Trophoblast cell (in vitro differentiated cells and primary cell): ENCODE data around the gene HOXC5.

Experiments
- DNase-seq, 2 donors: peaks; one replicate each; pipeline ENCODE4 v3.0.0-alpha.2; 2016
- H2AFZ ChIP-seq: 2 replicates; pipeline ENCODE4 v1.6.1; 2013; ENCODE audit warnings: low read length, moderate library complexity, mild to moderate bottlenecking; ENCODE audit not compliant: insufficient read depth, poor library complexity
- H2AK5ac ChIP-seq: 2 replicates; pipeline ENCODE4 v1.6.1; 2013; ENCODE audit warnings: mild to moderate bottlenecking, low read length
- H2BK120ac ChIP-seq: 2 replicates; pipeline ENCODE4 v1.6.1; 2013; ENCODE audit warnings: low read length, mild to moderate bottlenecking, moderate library complexity; ENCODE audit not compliant: insufficient read depth, poor library complexity
- H2BK12ac ChIP-seq: 2 replicates; pipeline ENCODE4 v1.6.1; 2013; ENCODE audit warnings: mild to moderate bottlenecking, low read length, moderate library complexity
- H2BK5ac ChIP-seq: 2 replicates; pipeline ENCODE4 v1.6.1; 2013; ENCODE audit warnings: low read length, low read depth, moderate library complexity, mild to moderate bottlenecking; ENCODE audit not compliant: poor library complexity
- H3K14ac ChIP-seq: 2 replicates; pipeline ENCODE4 v1.6.1; 2013; ENCODE audit warnings: mild to moderate bottlenecking, low read length
- H3K18ac ChIP-seq: 2 replicates; pipeline ENCODE4 v1.6.1; 2013; ENCODE audit warnings: mild to moderate bottlenecking, low read length
- H3K23ac ChIP-seq: 2 replicates; pipeline ENCODE4 v1.6.1; 2013; ENCODE audit warnings: low read length
- H3K27ac ChIP-seq: 2 replicates; pipeline ENCODE4 v1.5.1; 2013; ENCODE audit warnings: low read depth, mild to moderate bottlenecking, inconsistent platforms, low read length, moderate library complexity
- H3K27me3 ChIP-seq: 2 replicates; pipeline ENCODE4 v1.6.1; 2013; ENCODE audit warnings: inconsistent platforms, mild to moderate bottlenecking, low read length, moderate library complexity; ENCODE audit not compliant: insufficient read depth
- H3K36me3 ChIP-seq, 2 experiments: 1 replicate in 1 of 2; 2 replicates in 1 of 2; pipeline ENCODE4 v1.6.1; 2013; ENCODE audit warnings: low read length in 2 of 2, mild to moderate bottlenecking in 2 of 2, moderate library complexity in 1 of 2; ENCODE audit not compliant: insufficient read depth in 2 of 2, control insufficient read depth in 1 of 2
- H3K4ac ChIP-seq: 2 replicates; pipeline ENCODE4 v1.6.1; 2013; ENCODE audit warnings: low read depth, mild to moderate bottlenecking, low read length, moderate library complexity
- H3K4me1 ChIP-seq, 2 experiments: 1 replicate in 1 of 2; 2 replicates in 1 of 2; pipeline ENCODE4 v1.6.1; 2013; ENCODE audit warnings: low read length in 2 of 2, mild to moderate bottlenecking in 2 of 2, moderate library complexity in 1 of 2; ENCODE audit not compliant: insufficient read depth in 2 of 2, control insufficient read depth in 1 of 2
- H3K4me2 ChIP-seq: 2 replicates; pipeline ENCODE4 v1.6.1; 2013; ENCODE audit warnings: inconsistent platforms, mild to moderate bottlenecking, low read length, moderate library complexity
- H3K4me3 ChIP-seq: 2 replicates; pipeline ENCODE4 v1.5.1; 2013; ENCODE audit warnings: mild to moderate bottlenecking, low read depth, low read length, inconsistent platforms
- H3K79me1 ChIP-seq: one replicate; pipeline ENCODE4 v1.6.1; 2013; ENCODE audit warnings: low read length
- H3K79me2 ChIP-seq: 2 replicates; pipeline ENCODE4 v1.6.1; 2013; ENCODE audit warnings: low read length, mild to moderate bottlenecking; ENCODE audit not compliant: control insufficient read depth, insufficient read depth, poor library complexity
- H3K9ac ChIP-seq: 2 replicates; pipeline ENCODE4 v1.6.1; 2013; ENCODE audit warnings: mild to moderate bottlenecking, low read length
- H3K9me3 ChIP-seq: 2 replicates; pipeline ENCODE4 v1.6.1; 2013; ENCODE audit warnings: low read depth, mild to moderate bottlenecking, control low read depth, inconsistent platforms, low read length; ENCODE audit not compliant: insufficient read depth
- H4K12ac ChIP-seq: 2 replicates; pipeline ENCODE4 v1.6.1; 2013; ENCODE audit warnings: low read depth, mild to moderate bottlenecking, low read length, moderate library complexity
- H4K8ac ChIP-seq: 2 replicates; pipeline ENCODE4 v1.6.1; 2013; ENCODE audit warnings: low read depth, mild to moderate bottlenecking, low read length, moderate library complexity
- H4K91ac ChIP-seq: one replicate; pipeline ENCODE4 v1.6.1; 2013; ENCODE audit warnings: low read depth, mild to moderate bottlenecking, low read length, moderate library complexity
- WGBS: extraction: QIAGEN DNeasy Blood & Tissue Kit; methylation state at CpG from one replicate; pipeline ENCODE4 v1.1.7; 2013; ENCODE audit warnings: missing lambda C conversion rate; ENCODE audit not compliant: insufficient read length, insufficient coverage; ENCODE audit errors: extremely low coverage; 5-methylcytosine and 5-hydroxymethylcytosine counted together

HOXC5 gene

DNA sequence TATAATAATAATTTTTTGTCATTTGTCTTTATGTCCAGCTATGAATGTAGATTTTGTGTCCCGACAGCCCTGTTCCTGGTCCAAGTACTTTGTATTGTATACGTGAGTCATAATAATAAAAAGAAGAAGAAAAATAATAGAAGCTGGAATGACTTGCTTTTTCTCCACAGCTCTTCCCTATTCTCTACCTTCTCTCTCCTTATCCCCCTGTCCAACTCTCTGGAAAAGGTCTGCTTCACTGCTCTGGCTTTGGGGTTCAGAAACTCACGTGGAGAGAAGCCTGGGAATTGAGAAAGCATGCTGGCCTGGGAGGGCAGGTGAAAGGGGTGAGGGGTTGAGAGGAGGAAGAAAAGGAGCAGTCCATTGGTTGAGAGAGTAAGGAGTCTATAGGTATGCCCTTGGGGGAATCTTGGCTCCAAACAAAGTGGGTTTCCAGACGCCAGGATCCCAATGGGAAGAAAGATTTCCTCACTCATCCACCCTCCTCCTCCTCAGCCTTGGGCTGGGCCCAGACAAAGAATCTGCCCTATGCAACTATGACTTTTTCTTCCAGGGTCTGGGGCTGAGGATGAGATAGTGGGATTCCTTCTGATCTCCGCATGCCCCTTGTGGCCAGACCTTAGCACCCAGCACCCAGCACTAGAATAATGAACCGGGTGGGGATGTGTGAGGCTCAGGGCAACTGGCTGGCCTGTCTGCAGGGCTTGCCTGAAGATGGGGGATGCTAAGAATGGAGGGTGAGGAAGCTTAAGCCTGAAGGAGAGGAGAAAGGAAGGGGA lies 20.0 kb upstream of the HOXC5 start:
- no peak overlapping the region for H2AK5ac ChIP-seq
- H3K27ac ChIP-seq, result no peak overlapping the region
- no peaks in the 10 kb centered on the region for H3K4me1 ChIP-seq
- no peak overlapping the region for H4K12ac ChIP-seq
- H3K79me2 ChIP-seq, result no peaks in the 10 kb centered on the region
- peaks cover 84% of the 10 kb centered on the region for H3K27me3 ChIP-seq
- H2BK5ac ChIP-seq, result no peak overlapping the region
- no peak overlapping the region for H2BK120ac ChIP-seq
- no peak overlapping the region for H3K4me3 ChIP-seq
- no peak overlapping the region for H3K4ac ChIP-seq
- H4K8ac ChIP-seq, result no peak overlapping the region
- peaks cover 13% of the 10 kb centered on the region for H3K9me3 ChIP-seq
- H4K91ac ChIP-seq, result no peak overlapping the region
- no peak overlapping the region for H2AFZ ChIP-seq
- H3K36me3 ChIP-seq, result no peaks in the 10 kb centered on the region
- H3K4me2 ChIP-seq, result no peak overlapping the region
- H2BK12ac ChIP-seq, result no peak overlapping the region
- no peaks in the 10 kb centered on the region for H3K79me1 ChIP-seq
- no peak overlapping the region for H3K23ac ChIP-seq
- no peak for DNase-seq
- H3K14ac ChIP-seq, result no peak overlapping the region
- WGBS, result no CpG with 5 or more reads among the region's 6 CpGs
- no peak overlapping the region for H3K9ac ChIP-seq
- H3K18ac ChIP-seq, result no peak overlapping the region

DNA sequence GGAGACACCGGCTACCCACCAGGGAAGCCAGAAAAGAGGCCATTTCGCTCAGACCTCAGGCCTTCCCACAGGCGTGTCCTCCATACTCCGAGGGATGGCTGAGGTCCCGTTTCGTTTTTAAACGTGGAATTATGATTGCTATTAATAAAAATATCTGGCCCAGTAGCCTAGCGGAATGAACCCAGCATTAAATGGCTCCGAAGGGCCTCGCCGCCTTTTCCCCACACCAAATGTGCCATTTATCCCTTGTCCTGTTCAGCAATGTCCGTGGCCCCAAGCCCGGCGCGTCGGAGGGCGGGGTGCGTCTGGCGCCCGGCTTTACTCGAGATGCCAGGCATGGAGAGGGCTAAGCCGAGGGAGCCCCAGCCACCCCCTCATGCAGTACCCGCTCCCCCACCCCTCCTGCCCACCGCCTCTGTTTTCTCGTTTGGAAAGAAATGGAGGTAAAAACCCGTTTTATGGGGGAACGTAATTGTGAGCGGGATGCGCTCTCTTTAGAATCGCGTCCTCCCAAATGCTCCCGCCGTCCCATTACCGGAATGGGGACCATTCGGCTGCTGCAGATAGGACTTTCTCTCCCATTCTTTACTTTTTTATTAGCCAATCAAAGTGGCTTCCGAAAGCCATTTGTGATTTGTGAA lies 18.4 kb upstream of the HOXC5 start:
- WGBS, result no CpG with 5 or more reads among the region's 36 CpGs
- H2BK120ac ChIP-seq, result no peak overlapping the region
- no peak overlapping the region for H3K14ac ChIP-seq

DNA sequence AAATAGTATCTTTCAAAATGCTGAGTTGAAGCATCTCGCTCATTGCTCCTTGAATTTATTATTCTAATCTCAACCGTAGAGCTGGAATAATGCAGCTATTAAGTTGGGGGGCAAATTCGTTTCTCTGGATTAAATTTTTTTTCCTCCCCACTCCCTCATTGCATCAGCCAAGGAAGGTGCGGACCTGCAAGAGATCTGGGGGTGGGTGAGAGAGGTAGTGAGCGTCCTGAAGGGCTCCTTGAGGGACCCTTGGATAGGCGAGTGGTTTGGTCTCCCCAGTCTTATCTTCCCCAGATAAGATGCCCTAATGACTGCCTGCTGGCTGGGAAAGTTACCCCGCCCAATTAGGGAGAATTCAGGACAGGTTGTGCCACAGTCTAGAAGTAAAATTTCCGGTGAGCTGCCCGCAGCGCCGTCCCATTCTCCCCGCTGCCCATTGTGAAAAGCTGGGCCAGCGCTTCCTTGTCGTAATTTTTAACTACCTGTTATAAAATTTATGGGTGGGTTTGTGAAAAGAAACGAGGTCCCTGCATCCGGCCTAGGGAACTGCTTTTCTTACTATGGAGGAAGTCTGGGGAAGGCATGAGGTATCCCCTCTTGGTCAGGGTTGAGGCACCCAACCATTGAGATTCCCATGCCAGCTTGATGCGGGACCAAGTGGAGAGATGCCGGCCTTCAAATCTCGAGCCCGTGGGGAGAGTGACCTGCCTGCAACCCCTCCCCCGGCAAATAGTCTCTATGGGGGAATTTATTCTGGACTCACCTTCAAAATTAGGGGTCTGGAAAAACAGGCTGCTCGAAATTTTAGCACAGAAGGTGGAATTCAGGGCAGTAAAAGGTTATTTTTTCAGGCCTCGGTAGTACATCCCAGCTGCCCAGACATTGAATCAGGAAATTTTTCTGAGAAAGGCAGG lies 17.6 kb upstream of the HOXC5 start:
- Histone ChIP-seq H2BK5ac (no peak overlapping the region), H3K9ac (no peak overlapping the region), H3K14ac (no peak overlapping the region), H3K9me3 (peaks cover 11% of the 10 kb centered on the region), H3K4me1 (peaks cover 4 to 7% of the 10 kb centered on the region in 2 experiments), H3K36me3 (no peaks in the 10 kb centered on the region), H2BK12ac (no peak overlapping the region), H3K79me1 (no peaks in the 10 kb centered on the region), H3K79me2 (no peaks in the 10 kb centered on the region), H3K18ac (no peak overlapping the region), H3K23ac (no peak overlapping the region), H3K27me3 (peaks cover 84% of the 10 kb centered on the region), H2BK120ac (no peak overlapping the region), H3K4me3 (no peak overlapping the region), H3K4me2 (no peak overlapping the region), H4K91ac (no peak overlapping the region), H4K12ac (no peak overlapping the region), H3K4ac (no peak overlapping the region), H2AFZ (no peak overlapping the region), H2AK5ac (no peak overlapping the region), H4K8ac (no peak overlapping the region), H3K27ac (no peak overlapping the region)
- WGBS, result no CpG with 5 or more reads among the region's 23 CpGs
- DNase-seq, result no peak

More for the DNA sequence above, 18.4 kb upstream of the HOXC5 start:
- no peak for DNase-seq
- H3K79me2 ChIP-seq, result no peaks in the 10 kb centered on the region
- H3K9me3 ChIP-seq, result peaks cover 13% of the 10 kb centered on the region
- H3K36me3 ChIP-seq, result no peaks in the 10 kb centered on the region
- H2AFZ ChIP-seq, result no peak overlapping the region
- H3K27me3 ChIP-seq, result peaks cover 84% of the 10 kb centered on the region
- H3K9ac ChIP-seq, result no peak overlapping the region
- no peak overlapping the region for H3K23ac ChIP-seq
- H3K4me3 ChIP-seq, result no peak overlapping the region
- no peaks in the 10 kb centered on the region for H3K79me1 ChIP-seq
- no peak overlapping the region for H2BK12ac ChIP-seq
- peaks cover 4 to 7% of the 10 kb centered on the region in 2 experiments for H3K4me1 ChIP-seq
- no peak overlapping the region for H4K91ac ChIP-seq
- H3K27ac ChIP-seq, result no peak overlapping the region
- H4K8ac ChIP-seq, result no peak overlapping the region
- no peak overlapping the region for H3K18ac ChIP-seq
- H2AK5ac ChIP-seq, result no peak overlapping the region
- no peak overlapping the region for H3K4ac ChIP-seq
- H2BK5ac ChIP-seq, result no peak overlapping the region
- H3K4me2 ChIP-seq, result no peak overlapping the region
- H4K12ac ChIP-seq, result no peak overlapping the region

DNA sequence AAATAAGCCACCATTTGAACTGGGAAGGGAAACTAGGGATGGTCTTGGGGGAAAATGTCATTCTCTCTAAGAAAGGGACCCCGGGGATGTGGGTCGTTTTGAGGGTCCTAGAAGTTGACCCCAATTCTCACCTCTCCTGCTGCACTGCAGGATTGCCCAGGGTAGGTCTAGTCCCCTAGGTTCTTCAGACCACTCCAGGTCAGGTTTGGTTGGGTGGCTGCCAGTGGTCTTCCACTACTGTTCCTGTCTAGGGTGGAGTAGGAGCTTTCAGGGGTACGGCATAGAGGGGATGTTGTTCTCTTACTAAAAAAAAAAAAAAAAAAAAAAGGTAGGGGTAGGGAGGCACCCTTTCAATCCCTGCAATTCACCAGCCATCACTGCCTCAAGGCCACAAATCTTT lies 16.8 kb upstream of the HOXC5 start:
- no peak overlapping the region for H3K18ac ChIP-seq
- no CpG with 5 or more reads among the region's 3 CpGs for WGBS

More for the DNA sequence above, 16.8 kb upstream of the HOXC5 start:
- Histone ChIP-seq H3K36me3 (no peaks in the 10 kb centered on the region), H4K8ac (no peak overlapping the region), H2BK12ac (no peak overlapping the region), H2BK5ac (no peak overlapping the region), H3K4me2 (no peak overlapping the region), H3K27me3 (peaks cover 86% of the 10 kb centered on the region), H3K79me1 (no peaks in the 10 kb centered on the region), H3K23ac (no peak overlapping the region), H4K12ac (no peak overlapping the region), H4K91ac (no peak overlapping the region), H3K79me2 (no peaks in the 10 kb centered on the region), H2BK120ac (no peak overlapping the region), H2AK5ac (no peak overlapping the region), H3K27ac (no peak overlapping the region), H3K4ac (no peak overlapping the region), H3K4me1 (peaks cover 4 to 7% of the 10 kb centered on the region in 2 experiments), H3K14ac (no peak overlapping the region), H3K9ac (no peak overlapping the region), H3K9me3 (peaks cover 11% of the 10 kb centered on the region), H2AFZ (no peak overlapping the region), H3K4me3 (no peak overlapping the region)
- DNase-seq, result no peak
